ENCODE measurements around the gene CLPTM1L.

DNA sequence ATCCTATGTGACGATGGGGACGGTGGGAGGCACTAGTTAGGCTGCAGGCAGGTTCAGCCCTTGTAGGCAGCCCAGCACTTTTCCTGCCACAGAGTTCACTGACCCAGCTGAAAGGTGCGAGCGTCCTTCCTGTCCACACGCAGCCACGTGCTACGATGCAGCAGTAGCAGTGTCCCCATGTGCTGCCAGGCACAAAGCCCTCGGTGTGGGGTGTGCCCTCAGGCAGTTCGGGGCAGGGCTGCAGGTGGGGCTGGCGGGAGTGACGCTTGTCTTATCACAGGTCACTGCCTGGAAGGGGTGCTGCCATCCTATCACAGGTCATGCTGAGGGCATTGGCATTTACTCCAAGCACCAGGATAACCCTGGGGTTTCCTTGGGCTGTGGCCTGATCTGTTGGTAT, 46.8 kb upstream of the CLPTM1L start:
- TF ChIP-seq TAF1 (IDR thresholded peaks at IDR 0.05; ENCODE audit: borderline replicate concordance, low read depth, low read length) (no peak), POLR2AphosphoS5 (IDR thresholded peaks at IDR 0.05; ENCODE audit: low read depth, low read length) (no peak), POLR2A (IDR thresholded peaks at IDR 0.05; ENCODE audit: low read depth, low read length) (no peak)
